HG02678 (cell line): ENCODE results near the gene CKAP4.

Experiments
- ATAC-seq: cut with Tn5 transposase; IDR thresholded peaks from one replicate; pipeline ENCODE4 v1.9.1; 2021; ENCODE audit warnings: mild to moderate bottlenecking, moderate library complexity; ENCODE audit not compliant: unreplicated experiment

The CKAP4 gene

GRCh38 chr12:106205208-106206069, 42.4 kb downstream of the CKAP4 start:
- no peak for ATAC-seq

DNA sequence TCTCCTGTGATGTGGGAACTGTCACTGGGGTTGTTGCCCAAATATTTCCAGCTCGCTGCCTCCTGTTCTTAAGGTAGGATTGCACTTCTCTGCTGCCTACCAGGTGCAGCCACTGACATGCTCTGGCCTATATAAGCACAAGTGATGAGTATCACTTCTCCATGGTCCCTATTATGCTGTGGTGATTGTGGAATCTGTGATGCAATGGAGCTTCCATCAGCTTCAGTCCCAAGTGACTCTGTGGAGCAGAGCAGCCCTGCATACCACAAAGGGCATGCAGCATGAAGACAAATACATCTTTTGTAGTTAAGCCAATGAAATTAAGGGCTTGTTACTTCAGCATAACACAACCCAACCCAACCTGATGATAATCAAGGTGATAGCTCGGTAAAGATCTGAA, 43.5 kb downstream of the CKAP4 start:
- ATAC-seq = no peak

GRCh38 chr12:106197906-106198623, 49.8 kb downstream of the CKAP4 start:
- no peak for ATAC-seq

DNA sequence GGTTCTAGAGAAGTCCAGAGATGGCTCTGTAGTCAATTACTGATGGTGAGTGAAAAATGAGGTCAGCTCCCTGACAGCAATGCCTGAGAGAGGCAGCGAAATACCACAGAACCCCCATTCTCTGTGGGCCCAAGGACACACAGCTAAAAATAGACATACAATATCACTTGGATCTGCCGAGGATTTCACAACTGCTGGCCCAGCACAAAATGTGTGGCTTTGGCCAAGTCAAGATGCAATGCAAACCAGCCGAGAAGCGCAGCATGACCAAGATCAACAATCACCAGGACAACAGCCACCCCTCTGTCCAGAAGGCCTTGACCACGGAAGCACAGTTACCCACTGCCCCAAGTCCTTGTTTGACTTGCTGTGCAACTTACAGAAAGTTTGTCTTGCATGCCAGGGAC, 52.2 kb downstream of the CKAP4 start:
- no peak for ATAC-seq

- no peak for ATAC-seq
Measured at GRCh38 chr12:106194351-106194750, 53.5 kb downstream of the CKAP4 start.

DNA sequence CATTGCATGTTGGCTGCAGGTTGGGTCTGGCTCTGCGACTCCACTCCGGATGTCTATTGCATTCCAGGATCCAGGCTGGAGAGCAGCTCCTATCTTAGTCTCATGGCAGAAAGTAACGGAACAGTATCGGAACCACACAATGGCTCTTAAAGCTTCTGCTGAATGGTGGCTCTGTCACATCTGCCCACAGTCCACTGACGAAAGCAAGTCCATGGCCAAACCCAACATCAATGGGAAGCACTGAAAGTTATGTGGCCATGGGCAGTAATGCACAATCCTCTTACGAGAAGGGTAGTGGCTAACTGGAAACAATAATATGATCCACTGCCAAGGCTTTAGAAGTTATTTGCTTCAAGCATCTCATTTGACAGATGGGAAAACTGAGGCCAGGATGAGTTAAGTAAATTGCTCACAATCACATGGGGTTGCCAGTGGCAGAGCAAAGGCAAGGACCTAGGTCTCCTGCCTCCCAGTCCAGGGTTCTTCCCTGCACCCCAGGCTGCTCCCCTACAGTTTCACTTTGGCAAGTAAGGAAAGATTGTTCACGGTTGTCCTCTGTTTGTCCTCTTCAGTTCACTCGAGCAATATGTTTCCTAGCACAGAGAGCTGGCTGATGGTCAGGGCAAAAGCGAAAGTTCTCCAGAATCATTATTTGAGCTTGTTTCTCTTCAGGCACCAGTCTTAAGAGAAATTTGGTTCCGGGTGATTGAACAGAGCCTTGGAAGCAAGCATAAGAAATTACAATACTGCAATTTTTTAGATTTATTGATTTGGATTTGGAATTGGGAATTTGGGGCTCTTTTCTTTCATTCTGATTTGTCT, 54.2 kb downstream of the CKAP4 start:
- ATAC-seq = no peak

DNA sequence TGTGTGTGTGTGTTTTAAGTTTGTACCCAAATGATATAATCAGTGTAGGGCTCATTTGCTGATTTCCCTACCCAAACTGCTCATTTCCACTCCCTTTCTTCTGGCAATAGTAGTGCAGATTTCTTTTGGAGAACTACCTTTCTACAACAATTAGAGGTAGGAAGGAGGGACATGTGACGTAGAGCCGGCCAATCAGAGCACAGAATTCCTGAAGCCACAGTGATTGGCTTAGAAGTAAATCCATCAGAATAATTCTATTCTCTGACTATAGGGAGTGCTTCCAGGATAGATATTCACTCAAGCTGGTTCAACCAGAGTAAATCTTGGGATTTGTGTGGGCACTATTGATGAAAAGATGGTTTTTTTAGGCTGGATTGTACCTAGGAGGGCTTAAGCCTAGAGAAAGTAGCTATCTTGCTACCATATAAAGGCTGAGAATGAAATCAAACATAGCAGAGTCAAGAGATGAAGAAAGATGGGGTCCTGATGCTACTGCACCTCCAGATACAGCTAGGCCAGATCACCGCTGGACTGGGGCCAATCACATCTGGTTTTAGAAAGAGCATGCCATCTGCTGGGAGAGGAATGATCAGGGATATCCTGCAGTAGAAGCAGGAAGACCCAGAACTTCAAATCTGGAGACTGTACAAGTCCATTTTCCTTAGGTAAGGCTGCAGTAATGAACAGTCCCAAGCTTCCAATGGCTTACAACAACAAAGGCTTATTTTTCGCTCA, 55.0 kb downstream of the CKAP4 start:
- ATAC-seq = no peak

GRCh38 chr12:106190581-106190980, 57.2 kb downstream of the CKAP4 start:
- ATAC-seq = no peak

DNA sequence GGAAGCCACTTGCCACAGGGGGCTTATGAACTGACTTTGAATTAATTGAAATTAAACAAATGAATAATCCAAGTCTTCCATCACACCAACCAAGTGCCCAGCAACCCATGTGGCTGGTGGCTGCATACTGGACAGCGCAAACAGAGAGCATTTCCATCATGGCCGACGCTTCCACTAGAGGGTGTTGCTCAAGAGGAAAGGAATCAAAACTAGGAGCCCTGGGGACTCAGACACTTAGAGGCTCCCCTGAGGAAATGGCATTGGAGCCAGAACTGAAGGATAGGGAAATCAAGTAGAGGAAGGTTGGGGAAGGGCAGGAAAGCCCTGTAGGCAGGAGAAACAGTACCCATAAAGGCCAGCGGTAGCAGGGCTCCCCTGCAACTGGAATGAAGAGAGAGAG, 58.5 kb downstream of the CKAP4 start:
- no peak for ATAC-seq

- ATAC-seq = no peak
Measured at GRCh38 chr12:106188256-106188655, 59.6 kb downstream of the CKAP4 start.
